Lower leg skin (tissue), 4 donors: ENCODE results near the gene SYPL1. TPM values are rescaled to one million over a fixed set of nuclear protein-coding genes. Genes with fewer than 3 reads are reported as not detected.

Experiments used
- DNase-seq, 2 donors: peaks; one replicate each; pipeline ENCODE4 v3.0.0-alpha.2; 2019; ENCODE audit warnings: low spot score in 2 of 2
- H3K4me3 ChIP-seq: fragments of 200-600 bp; sonication (generic); 2 replicates; pipeline ENCODE4 v1.5.1; 2017; ENCODE audit warnings: mild to moderate bottlenecking, low read depth; ENCODE audit not compliant: poor library complexity, severe bottlenecking
- POLR2A ChIP-seq, 2 donors: fragments of 450-650 bp; IDR thresholded peaks; one replicate each; pipeline ENCODE4 v1.6.1; 2016 to 2017; ENCODE audit warnings: antibody characterized with exemption in 2 of 2, mild to moderate bottlenecking in 1 of 2, moderate library complexity in 1 of 2
- WGBS, 2 donors: methylation state at CpG; one replicate each; pipeline ENCODE4 v1.1.5; 2018; 5-methylcytosine and 5-hydroxymethylcytosine counted together
- intact Hi-C: fragments of 100-400 bp; cut with DNase I; formaldehyde crosslinking; loops from one replicate; pipeline ENCODE4 v1.15.0; 2023; ENCODE audit warnings: low total_unique reads
- total RNA-seq, 4 donors: library from RNA; depleted of rRNA; stranded (reverse); fragments of >200 nt; gene quantifications; one replicate each; pipeline ENCODE4 v1.1.0, GENCODE V29; 2016
- TF ChIP-seq, protein P1 (sequence below), 3 donors: fragments of 450-650 bp; IDR thresholded peaks; one replicate each; pipeline ENCODE4 v1.5.1; 2016; ENCODE audit warnings: antibody characterized with exemption in 3 of 3, mild to moderate bottlenecking in 3 of 3, moderate library complexity in 2 of 3

SYPL1 gene
- total RNA-seq, 4 donors from 2014 or later: 77.7 to 96.7 (median 89.6) TPM

DNA sequence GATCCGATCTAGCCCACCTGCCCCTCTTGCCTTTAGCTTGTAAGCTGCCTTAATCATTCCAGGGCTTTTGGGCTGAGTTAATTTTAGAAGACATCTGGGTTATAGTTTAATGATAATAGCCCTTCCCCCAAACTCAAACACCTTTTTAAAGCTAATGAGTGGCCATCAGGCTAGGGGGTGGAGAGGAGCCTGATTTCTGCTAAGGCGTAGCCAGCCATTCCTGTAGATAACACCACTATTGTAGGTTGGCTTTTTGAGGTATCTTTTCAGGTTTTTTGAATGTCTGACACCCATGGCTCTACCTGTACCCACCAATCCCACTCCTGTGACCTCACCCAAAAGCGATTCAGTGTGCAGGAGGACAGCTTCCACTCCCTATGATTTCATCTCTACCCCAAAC lies 7.6 kb upstream of the SYPL1 start:
- no peak for DNase-seq
- TF ChIP-seq, protein P1, sequence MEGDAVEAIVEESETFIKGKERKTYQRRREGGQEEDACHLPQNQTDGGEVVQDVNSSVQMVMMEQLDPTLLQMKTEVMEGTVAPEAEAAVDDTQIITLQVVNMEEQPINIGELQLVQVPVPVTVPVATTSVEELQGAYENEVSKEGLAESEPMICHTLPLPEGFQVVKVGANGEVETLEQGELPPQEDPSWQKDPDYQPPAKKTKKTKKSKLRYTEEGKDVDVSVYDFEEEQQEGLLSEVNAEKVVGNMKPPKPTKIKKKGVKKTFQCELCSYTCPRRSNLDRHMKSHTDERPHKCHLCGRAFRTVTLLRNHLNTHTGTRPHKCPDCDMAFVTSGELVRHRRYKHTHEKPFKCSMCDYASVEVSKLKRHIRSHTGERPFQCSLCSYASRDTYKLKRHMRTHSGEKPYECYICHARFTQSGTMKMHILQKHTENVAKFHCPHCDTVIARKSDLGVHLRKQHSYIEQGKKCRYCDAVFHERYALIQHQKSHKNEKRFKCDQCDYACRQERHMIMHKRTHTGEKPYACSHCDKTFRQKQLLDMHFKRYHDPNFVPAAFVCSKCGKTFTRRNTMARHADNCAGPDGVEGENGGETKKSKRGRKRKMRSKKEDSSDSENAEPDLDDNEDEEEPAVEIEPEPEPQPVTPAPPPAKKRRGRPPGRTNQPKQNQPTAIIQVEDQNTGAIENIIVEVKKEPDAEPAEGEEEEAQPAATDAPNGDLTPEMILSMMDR (IDR thresholded peaks at IDR 0.05): no peak
- TF ChIP-seq POLR2A (IDR thresholded peaks at IDR 0.05): no peak
- WGBS, 2 donors: 90 to 92% methylated on average over 3 of the region's 3 CpGs
- intact Hi-C loops: no loop called here
- H3K4me3 ChIP-seq: no peak overlapping the region

DNA sequence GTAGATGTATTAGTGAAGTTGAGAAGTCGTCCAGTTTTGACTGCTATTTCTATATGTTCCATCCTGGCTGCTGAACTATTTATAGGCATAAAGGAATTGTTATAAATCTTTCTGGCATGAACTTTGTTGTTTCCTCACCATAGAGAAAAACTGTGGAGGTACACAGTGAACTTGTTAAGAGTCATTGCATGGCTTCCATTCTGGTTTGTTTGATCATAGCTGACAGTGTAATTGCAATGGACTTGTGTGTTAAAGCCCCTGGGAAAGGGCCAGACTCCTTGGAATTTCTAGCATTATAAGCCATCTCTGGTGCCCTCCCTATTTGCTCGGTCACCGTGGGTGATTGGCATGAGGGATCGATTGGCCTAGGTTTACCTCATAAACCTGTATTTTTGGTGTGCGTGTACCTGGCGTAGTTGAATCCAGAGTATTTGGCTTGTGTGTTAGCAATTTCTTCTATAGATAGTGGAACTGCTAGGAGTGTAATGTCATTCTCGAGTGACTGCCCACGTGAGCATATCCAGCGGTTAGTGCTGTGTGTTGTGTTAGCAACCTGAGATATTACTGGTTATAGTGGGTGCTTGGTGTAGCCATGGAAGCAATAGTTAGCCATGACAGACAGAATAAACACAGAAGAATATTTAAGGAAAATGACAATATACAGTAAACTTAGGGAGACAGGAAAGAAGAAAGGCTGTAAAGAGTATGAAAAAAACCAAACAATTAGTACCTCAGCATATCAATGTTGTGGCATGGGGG lies 5.9 kb upstream of the SYPL1 start:
- WGBS, 2 donors: 88 to 90% methylated on average over 9 of the region's 9 CpGs
- DNase-seq: no peak
- no peak overlapping the region for H3K4me3 ChIP-seq
- TF ChIP-seq, protein P1 (IDR thresholded peaks at IDR 0.05): no peak
- TF ChIP-seq POLR2A (IDR thresholded peaks at IDR 0.05): no peak
- intact Hi-C loops: no loop called here

DNA sequence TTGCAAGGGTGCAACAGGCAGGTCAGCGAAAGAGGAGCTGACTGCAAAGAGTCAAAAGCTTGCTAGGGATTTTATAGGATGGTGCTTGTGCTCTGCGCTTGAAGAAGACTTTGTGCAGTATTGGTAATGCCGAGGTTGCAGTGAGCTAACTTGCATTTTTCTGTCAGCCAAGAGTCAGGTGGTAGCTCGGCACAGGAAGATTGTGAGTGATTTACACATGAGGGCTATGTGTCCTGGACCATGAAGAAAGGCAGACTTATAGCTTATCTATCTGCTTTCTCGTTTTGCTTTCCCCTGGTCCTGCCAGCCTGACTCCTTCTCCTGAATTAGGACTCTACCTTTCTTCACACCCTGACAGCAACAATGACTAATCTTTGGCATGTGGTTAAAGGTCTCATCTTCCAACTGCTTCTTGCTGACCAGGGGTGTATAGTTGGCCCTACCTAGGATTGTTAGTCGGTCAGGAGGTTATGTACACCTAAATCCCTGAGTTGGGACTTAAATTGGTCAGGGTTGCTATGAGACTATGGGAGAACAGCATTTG lies 4.1 kb upstream of the SYPL1 start:
- intact Hi-C loops: no loop called here
- WGBS, 2 donors: 75 to 90% methylated on average over 6 of the region's 6 CpGs
- H3K4me3 ChIP-seq: no peak overlapping the region
- DNase-seq: no peak
- TF ChIP-seq, protein P1 (IDR thresholded peaks at IDR 0.05): no peak
- TF ChIP-seq POLR2A (IDR thresholded peaks at IDR 0.05): no peak

DNA sequence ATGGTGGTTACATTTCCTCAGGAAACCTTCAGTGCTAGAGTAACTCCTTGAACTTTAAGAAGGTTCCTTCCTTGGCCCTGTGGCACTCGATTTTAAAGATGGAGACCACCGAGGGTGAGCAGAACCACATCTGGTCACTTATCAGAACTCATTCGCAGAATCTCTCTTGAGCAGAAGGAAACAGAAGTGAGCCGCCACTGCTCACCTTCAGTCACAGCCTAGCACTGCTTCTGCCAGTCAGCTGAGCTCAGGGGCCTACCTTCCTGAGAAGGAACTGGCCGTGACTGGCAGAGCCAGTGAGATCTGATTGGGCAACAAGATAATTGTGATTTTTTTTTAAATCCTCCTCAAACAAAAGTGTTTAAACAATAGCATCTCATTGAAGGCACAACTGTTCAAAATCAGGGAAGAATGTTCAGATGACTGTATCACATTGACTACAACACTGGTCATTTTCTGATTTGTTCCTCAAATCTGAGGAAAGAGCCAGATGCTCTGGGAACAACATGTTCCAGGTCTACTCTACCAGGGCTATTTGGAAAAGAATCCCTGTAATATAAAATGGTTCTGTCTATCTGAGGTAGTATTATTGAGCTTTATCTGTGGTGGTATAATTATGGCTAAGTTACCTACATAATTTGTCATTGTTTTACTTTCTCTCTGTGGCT lies 2.7 kb upstream of the SYPL1 start:
- TF ChIP-seq, protein P1 (IDR thresholded peaks at IDR 0.05): no peak
- TF ChIP-seq POLR2A (IDR thresholded peaks at IDR 0.05): no peak
- DNase-seq: no peak
- H3K4me3 ChIP-seq: no peak overlapping the region
- intact Hi-C loops: no loop called here
- WGBS, 2 donors: 80 to 92% methylated on average over 5 of the region's 5 CpGs

DNA sequence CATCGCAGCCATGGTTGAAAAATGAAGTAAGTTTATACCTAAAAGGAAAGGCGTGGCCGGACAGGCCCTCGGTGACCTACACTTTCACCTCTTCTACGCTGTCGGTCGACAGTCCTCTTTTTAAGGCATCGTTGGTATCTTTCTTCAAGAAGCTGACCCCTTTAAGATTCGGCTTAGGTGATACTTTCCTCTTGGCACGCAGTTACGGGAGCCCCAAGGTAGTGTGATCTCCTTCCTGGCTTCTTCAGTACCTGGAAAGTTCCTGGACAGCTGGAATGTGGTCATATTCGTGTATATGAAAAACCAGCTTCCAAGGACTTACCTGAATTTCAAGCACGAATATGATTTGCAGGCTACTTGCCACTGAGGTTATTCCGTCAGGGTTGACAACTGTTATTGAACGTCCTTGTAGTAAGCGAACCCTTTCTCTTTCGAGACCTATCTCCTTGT lies 885 bp upstream of the SYPL1 start:
- TF ChIP-seq POLR2A (IDR thresholded peaks at IDR 0.05): no peak
- TF ChIP-seq, protein P1 (IDR thresholded peaks at IDR 0.05): no peak
- intact Hi-C loops: no loop called here
- no peak for DNase-seq
- WGBS, 2 donors: 84 to 87% methylated on average over 17 of the region's 17 CpGs
- H3K4me3 ChIP-seq: no peak overlapping the region
